ENCODE data around the gene ATAD3B.
A peak's percentile ranks its signal among the peaks of the same experiment; 100 is the strongest.

Gene ATAD3B

DNA sequence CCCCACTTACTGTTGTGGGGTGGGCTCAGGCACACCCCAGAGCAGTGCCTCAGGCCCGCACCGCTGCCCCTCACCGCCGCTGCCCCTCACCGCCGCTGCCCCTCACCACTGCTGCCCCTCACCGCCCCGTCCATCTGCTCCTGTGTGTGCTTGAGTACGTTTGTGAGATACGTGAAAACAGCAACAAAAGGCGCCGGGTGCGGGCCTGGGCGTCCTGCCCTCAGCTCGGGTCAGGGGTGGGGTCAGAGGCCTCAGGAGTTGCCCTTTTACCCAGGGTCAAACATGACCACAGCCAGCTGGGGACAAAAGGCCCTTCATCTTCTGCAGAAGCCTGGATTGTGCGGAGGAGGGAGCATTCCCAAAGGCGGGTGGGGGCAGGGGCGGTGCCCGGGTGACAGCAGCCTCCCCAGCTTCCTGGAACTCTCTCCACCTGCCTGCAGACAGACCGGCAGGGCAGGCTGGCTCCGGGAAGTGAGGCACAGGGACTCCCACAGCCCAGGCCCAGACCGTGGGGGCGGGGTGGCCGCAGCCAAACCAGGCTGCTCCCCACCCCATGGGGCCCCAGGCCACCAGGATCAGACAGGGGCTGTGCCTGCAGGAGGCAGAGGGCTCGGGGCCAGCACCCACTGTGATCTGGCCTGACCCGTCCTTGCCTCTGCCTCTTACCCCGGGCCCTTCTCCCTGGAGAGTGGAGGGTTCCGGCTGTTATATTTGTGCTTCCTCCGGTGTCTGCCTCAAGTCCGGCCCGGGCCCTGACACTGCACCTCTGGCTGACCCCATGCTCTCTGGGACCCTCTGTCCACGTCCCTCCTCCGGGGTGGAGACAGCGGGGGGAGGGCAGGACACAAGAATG lies 38.4 kb upstream of the ATAD3B start:
- Histone ChIP-seq H3K4me3 (ENCODE audit: control insufficient read depth in 1 of 7, extremely low read depth in 1 of 7, insufficient read depth in 4 of 7, low read depth in 2 of 7, low read length in 6 of 7) (peak overlapping the region in 3 of 7 experiments; percentile 45 to 78 (median 53)), H3K27me3 (replicated peaks in 2 of 5; ENCODE audit: control insufficient read depth in 4 of 5, insufficient read depth in 5 of 5, low read length in 4 of 5) (peaks cover 0 to 3% (median 0%) of the 10 kb centered on the region in 5 experiments), H3K27ac (ENCODE audit: insufficient read depth in 1 of 2, low read depth in 1 of 2, low read length in 2 of 2, poor library complexity in 1 of 2, severe bottlenecking in 2 of 2) (peak overlapping the region in 1 of 2 experiments; percentile 61), H3K9me3 (ENCODE audit: control extremely low read depth in 1 of 5, control insufficient read depth in 4 of 5, insufficient read depth in 2 of 5, low read depth in 1 of 5, low read length in 4 of 5) (no peaks in the 10 kb centered on the region), H3K36me3 (ENCODE audit: control insufficient read depth in 4 of 4, insufficient read depth in 4 of 4, low read length in 3 of 4) (no peaks in the 10 kb centered on the region), H3K4me1 (ENCODE audit: control extremely low read depth in 1 of 4, control insufficient read depth in 4 of 4, insufficient read depth in 4 of 4, low read length in 3 of 4) (peaks cover 0 to 78% (median 53%) of the 10 kb centered on the region in 4 experiments)
- peak in 1 of 3 donors; percentile 32 for DNase-seq
- ChIA-PET CTCF (interaction anchor here (1.0 to 2.7 kb wide), 7 partner anchors 7 to 60 kb away, joined by 3 to 11 read pairs (median 3); partner anchors contain the start of genes ANKRD65 and CCNL2), POLR2A (interaction anchor here (0.7 kb wide), 1 partner anchor 17 kb away, joined by 3 read pairs; no protein-coding TSS in a partner anchor)
- 41% methylated on average over 32 of the region's 34 CpGs for WGBS (ENCODE audit: insufficient coverage)

DNA sequence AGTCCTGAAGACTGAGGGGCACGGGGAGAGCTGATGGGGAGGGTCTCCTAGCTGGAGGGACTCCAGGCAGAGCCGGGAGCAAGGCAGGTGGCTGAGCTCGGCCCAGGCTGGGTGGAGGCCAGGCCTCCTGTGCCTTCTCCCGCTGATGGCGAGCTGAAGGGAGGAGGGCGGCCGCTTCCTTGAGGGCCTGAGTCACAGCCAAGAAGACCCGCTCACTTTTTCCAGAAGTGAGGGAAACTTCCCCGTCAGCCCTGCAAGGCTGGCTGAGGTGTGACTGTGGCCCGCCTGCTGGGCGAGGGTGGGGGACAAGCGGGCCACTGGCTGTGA lies 37.8 kb upstream of the ATAD3B start:
- Histone ChIP-seq H3K27ac (ENCODE audit: insufficient read depth in 1 of 2, low read depth in 1 of 2, low read length in 2 of 2, poor library complexity in 1 of 2, severe bottlenecking in 2 of 2) (peak overlapping the region in 1 of 2 experiments; percentile 61), H3K4me1 (ENCODE audit: control extremely low read depth in 1 of 4, control insufficient read depth in 4 of 4, insufficient read depth in 4 of 4, low read length in 3 of 4) (peaks cover 0 to 82% (median 57%) of the 10 kb centered on the region in 4 experiments), H3K4me3 (ENCODE audit: control insufficient read depth in 1 of 7, extremely low read depth in 1 of 7, insufficient read depth in 4 of 7, low read depth in 2 of 7, low read length in 6 of 7) (peak overlapping the region in 4 of 7 experiments; percentile 38 to 78 (median 49)), H3K36me3 (ENCODE audit: control insufficient read depth in 4 of 4, insufficient read depth in 4 of 4, low read length in 3 of 4) (no peaks in the 10 kb centered on the region), H3K9me3 (ENCODE audit: control extremely low read depth in 1 of 5, control insufficient read depth in 4 of 5, insufficient read depth in 2 of 5, low read depth in 1 of 5, low read length in 4 of 5) (no peaks in the 10 kb centered on the region), H3K27me3 (replicated peaks in 2 of 5; ENCODE audit: control insufficient read depth in 4 of 5, insufficient read depth in 5 of 5, low read length in 4 of 5) (peaks cover 0 to 3% (median 0%) of the 10 kb centered on the region in 5 experiments)
- ChIA-PET POLR2A (interaction anchor here (1.0 kb wide), 1 partner anchor 35 kb away, joined by 3 read pairs; the partner anchor contains the start of gene CCNL2), CTCF (interaction anchor here (1.0 to 2.7 kb wide), 8 partner anchors 8 to 69 kb away, joined by 3 to 11 read pairs (median 3); partner anchors contain the start of genes ANKRD65 and CCNL2)
- 4% methylated on average over 11 of the region's 12 CpGs for WGBS (ENCODE audit: insufficient coverage)
- peak; percentile 64 to 79 (median 70) for DNase-seq

DNA sequence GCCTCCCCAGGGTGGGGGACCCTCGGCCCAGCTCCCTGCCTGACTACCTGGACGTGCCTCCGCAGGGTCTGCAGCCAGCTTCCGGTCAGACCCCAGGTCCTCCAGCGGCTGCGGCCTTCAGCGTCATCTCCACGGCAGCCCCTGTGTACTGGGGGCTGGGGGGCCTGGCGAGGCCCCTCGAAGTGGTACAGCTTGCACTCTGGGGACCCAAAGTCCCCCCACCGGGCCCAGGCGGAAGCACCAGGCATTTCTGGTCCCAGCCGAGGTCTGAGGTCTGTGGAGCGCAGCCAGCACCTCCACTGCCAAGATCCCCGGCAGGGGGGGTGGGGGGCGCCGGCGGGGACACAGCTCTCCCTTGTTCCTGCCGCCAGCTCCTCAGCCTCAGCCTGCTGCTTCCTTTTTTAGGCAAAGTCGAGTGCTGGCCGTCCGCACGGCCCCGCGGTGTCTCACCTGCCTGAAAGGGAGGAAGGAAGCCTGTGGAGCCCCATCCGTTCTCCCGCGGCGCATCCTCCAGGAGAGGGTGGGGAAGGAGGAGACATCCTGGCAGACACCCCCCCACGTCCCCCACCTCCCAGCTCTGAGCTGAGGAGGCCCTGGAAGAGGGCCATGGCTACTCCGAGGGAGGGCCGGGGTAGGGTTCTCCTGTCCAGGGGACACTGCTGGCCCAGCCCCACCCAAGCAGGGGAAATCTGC lies 37.3 kb upstream of the ATAD3B start:
- Histone ChIP-seq H3K36me3 (ENCODE audit: control insufficient read depth in 4 of 4, insufficient read depth in 4 of 4, low read length in 3 of 4) (no peaks in the 10 kb centered on the region), H3K27me3 (replicated peaks in 2 of 5; ENCODE audit: control insufficient read depth in 4 of 5, insufficient read depth in 5 of 5, low read length in 4 of 5) (peaks cover 0 to 3% (median 0%) of the 10 kb centered on the region in 5 experiments), H3K4me1 (ENCODE audit: control extremely low read depth in 1 of 4, control insufficient read depth in 4 of 4, insufficient read depth in 4 of 4, low read length in 3 of 4) (peaks cover 0 to 82% (median 57%) of the 10 kb centered on the region in 4 experiments), H3K27ac (ENCODE audit: insufficient read depth in 1 of 2, low read depth in 1 of 2, low read length in 2 of 2, poor library complexity in 1 of 2, severe bottlenecking in 2 of 2) (peak overlapping the region in 1 of 2 experiments; percentile 61), H3K4me3 (ENCODE audit: control insufficient read depth in 1 of 7, extremely low read depth in 1 of 7, insufficient read depth in 4 of 7, low read depth in 2 of 7, low read length in 6 of 7) (peak overlapping the region in 5 of 7 experiments; percentile 38 to 78 (median 62)), H3K9me3 (ENCODE audit: control extremely low read depth in 1 of 5, control insufficient read depth in 4 of 5, insufficient read depth in 2 of 5, low read depth in 1 of 5, low read length in 4 of 5) (no peaks in the 10 kb centered on the region)
- peak; percentile 73 to 89 (median 89) for DNase-seq
- CTCF ChIA-PET: interaction anchor here (0.8 to 2.7 kb wide), 10 partner anchors 8 to 68 kb away, joined by 3 to 11 read pairs (median 3); partner anchors contain the start of genes ANKRD65 and CCNL2
- POLR2A ChIA-PET: interaction anchor here (1.0 kb wide), 1 partner anchor 35 kb away, joined by 3 read pairs; the partner anchor contains the start of gene CCNL2
- WGBS (ENCODE audit: insufficient coverage): 0% methylated on average over 23 of the region's 32 CpGs

DNA sequence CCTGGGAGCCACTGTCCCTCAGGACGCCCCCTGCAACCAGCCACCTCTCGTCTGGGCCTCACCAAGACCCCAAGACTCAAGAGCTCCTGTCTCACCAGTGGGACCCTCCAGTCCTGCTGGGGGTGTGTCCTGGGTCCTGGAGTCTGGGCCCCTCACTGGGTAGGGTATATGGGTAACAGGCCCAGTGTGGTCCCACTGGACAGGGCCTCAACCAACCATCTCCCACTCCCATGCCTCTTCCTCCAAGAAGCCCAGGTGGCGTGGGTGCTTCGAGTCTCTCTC lies 36.8 kb upstream of the ATAD3B start:
- H3K4me1 ChIP-seq (ENCODE audit: control extremely low read depth in 1 of 4, control insufficient read depth in 4 of 4, insufficient read depth in 4 of 4, low read length in 3 of 4): peaks cover 0 to 82% (median 57%) of the 10 kb centered on the region in 4 experiments
- DNase-seq: peak in 1 of 3 donors; percentile 33
- POLR2A ChIA-PET: interaction anchor here (1.0 kb wide), 1 partner anchor 36 kb away, joined by 3 read pairs; the partner anchor contains the start of gene CCNL2
- CTCF ChIA-PET: interaction anchor here (0.8 to 2.7 kb wide), 7 partner anchors 9 to 68 kb away, joined by 3 to 11 read pairs (median 4); partner anchors contain the start of gene CCNL2
- H3K36me3 ChIP-seq (ENCODE audit: control insufficient read depth in 4 of 4, insufficient read depth in 4 of 4, low read length in 3 of 4): no peaks in the 10 kb centered on the region
- H3K4me3 ChIP-seq (ENCODE audit: control insufficient read depth in 1 of 7, extremely low read depth in 1 of 7, insufficient read depth in 4 of 7, low read depth in 2 of 7, low read length in 6 of 7): peak overlapping the region in 4 of 7 experiments; percentile 38 to 78 (median 64)
- no peaks in the 10 kb centered on the region for H3K9me3 ChIP-seq (ENCODE audit: control extremely low read depth in 1 of 5, control insufficient read depth in 4 of 5, insufficient read depth in 2 of 5, low read depth in 1 of 5, low read length in 4 of 5)
- peak overlapping the region in 1 of 2 experiments; percentile 40 for H3K27ac ChIP-seq (ENCODE audit: insufficient read depth in 1 of 2, low read depth in 1 of 2, low read length in 2 of 2, poor library complexity in 1 of 2, severe bottlenecking in 2 of 2)
- H3K27me3 ChIP-seq (replicated peaks in 2 of 5; ENCODE audit: control insufficient read depth in 4 of 5, insufficient read depth in 5 of 5, low read length in 4 of 5): peaks cover 0 to 3% (median 0%) of the 10 kb centered on the region in 5 experiments
- WGBS (ENCODE audit: insufficient coverage): 59% methylated on average over 4 of the region's 4 CpGs

DNA sequence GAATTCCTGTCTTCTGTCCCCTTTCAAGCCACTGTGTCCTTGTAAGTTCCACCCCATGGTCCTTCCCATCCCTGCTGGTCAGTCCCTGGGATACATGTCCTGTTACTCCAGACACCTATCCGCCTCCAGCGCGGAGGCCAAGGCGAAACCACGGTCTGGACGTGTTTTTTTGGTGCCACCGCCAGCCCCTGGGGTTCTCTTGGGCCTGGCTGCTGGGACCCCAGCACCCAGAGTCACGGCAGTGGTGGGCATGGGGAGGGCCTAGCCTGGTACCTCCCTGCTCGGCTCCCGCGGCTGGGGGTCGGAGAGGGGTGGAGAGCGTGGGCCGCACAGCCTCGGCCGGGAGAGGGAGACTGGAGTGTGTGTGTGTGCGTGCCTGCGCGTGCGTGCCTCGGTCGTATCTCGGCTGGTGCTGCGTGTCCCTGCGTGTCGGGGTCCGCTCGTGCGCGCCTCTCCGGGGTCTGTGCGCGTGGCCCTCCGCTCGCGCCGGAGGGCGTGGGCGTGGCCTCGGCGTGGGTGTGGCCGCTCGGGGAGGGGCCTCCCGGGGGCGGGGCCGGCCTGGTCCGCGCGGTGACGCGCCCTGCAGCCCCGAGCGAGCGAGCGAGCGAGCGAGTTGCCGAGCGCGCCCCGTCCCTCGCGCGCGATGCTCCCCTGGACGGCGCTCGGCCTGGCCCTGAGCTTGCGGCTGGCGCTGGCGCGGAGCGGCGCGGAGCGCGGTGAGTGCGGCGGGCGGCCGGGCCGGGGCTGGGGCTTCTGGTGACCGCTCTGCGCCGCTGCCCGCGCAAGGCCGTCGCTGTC lies 36.3 kb upstream of the ATAD3B start, which contains the start of gene VWA1:
VWA1 (plus strand) TSS at position 585 of the 798 bp plus-strand sequence; CDS start at position 644, 59 bp downstream.
- WGBS (ENCODE audit: insufficient coverage): 6% methylated on average over 59 of the region's 89 CpGs
- no peaks in the 10 kb centered on the region for H3K9me3 ChIP-seq (ENCODE audit: control extremely low read depth in 1 of 5, control insufficient read depth in 4 of 5, insufficient read depth in 2 of 5, low read depth in 1 of 5, low read length in 4 of 5)
- peaks cover 0 to 3% (median 0%) of the 10 kb centered on the region in 5 experiments for H3K27me3 ChIP-seq (replicated peaks in 2 of 5; ENCODE audit: control insufficient read depth in 4 of 5, insufficient read depth in 5 of 5, low read length in 4 of 5)
- peak within 1 kb of the TSS in 1 of 2 experiments; percentile 40 for H3K27ac ChIP-seq (ENCODE audit: insufficient read depth in 1 of 2, low read depth in 1 of 2, low read length in 2 of 2, poor library complexity in 1 of 2, severe bottlenecking in 2 of 2)
- ChIA-PET CTCF (interaction anchor here (0.8 to 2.7 kb wide), 4 partner anchors 8 to 37 kb away, joined by 3 to 11 read pairs (median 4); partner anchors contain the start of gene CCNL2), POLR2A (no interaction called here)
- DNase-seq: peak; percentile 58 to 77 (median 71)
- peaks cover 0 to 80% (median 57%) of the 10 kb centered on the region in 4 experiments for H3K4me1 ChIP-seq (ENCODE audit: control extremely low read depth in 1 of 4, control insufficient read depth in 4 of 4, insufficient read depth in 4 of 4, low read length in 3 of 4)
- H3K36me3 ChIP-seq (ENCODE audit: control insufficient read depth in 4 of 4, insufficient read depth in 4 of 4, low read length in 3 of 4): no peaks in the 10 kb centered on the region
- peak within 1 kb of the TSS; percentile 19 to 78 (median 51) for H3K4me3 ChIP-seq (ENCODE audit: control insufficient read depth in 1 of 7, extremely low read depth in 1 of 7, insufficient read depth in 4 of 7, low read depth in 2 of 7, low read length in 6 of 7)
